Hematopoietic multipotent progenitor cell treated with erythropoietin and hydrocortisone succinate and interleukin-3 and kit ligand, for 4 days (in vitro differentiated cells): ENCODE measurements around the gene ALDOC.

Experiments
- DNase-seq: peaks from one replicate; pipeline ENCODE4 v3.0.0-alpha.2; 2015

The ALDOC gene

GRCh38 chr17:28530250-28530649, 46.4 kb downstream of the ALDOC start:
- DNase-seq = no peak

GRCh38 chr17:28529013-28529400, 47.7 kb downstream of the ALDOC start:
- no peak for DNase-seq

GRCh38 chr17:28528327-28529012, 48.2 kb downstream of the ALDOC start:
- DNase-seq = no peak

GRCh38 chr17:28527859-28528258, 48.8 kb downstream of the ALDOC start:
- no peak for DNase-seq

GRCh38 chr17:28527181-28527681, 49.5 kb downstream of the ALDOC start:
- DNase-seq = peak; percentile 93

GRCh38 chr17:28526381-28526780, 50.3 kb downstream of the ALDOC start:
- no peak for DNase-seq

GRCh38 chr17:28524476-28525424, 51.9 kb downstream of the ALDOC start:
- DNase-seq = no peak

- no peak for DNase-seq
Observed at GRCh38 chr17:28523876-28524275, 52.8 kb downstream of the ALDOC start.

GRCh38 chr17:28523186-28523585, 53.5 kb downstream of the ALDOC start:
- DNase-seq = no peak
